NOMO-1 (cell line): ENCODE results near the gene SLC31A2.

Experiments used
- DNase-seq, 2 experiments: peaks; one replicate each; lab custom pipeline; 2025; ENCODE audit not compliant: unreplicated experiment in 2 of 2; lab: John Stamatoyannopoulos, UW

SLC31A2 gene

GRCh38 chr9:113184539-113184938 lies 33.7 kb downstream of the SLC31A2 start:
- DNase-seq: no peak

- no peak for DNase-seq
Measured at GRCh38 chr9:113185271-113185670, 34.5 kb downstream of the SLC31A2 start.

- DNase-seq: no peak
Measured at GRCh38 chr9:113186137-113186755, 35.4 kb downstream of the SLC31A2 start.

- DNase-seq: peak; percentile 57 to 84
Measured at GRCh38 chr9:113187929-113188595, 37.3 kb downstream of the SLC31A2 start.

GRCh38 chr9:113192455-113192854 lies 41.6 kb downstream of the SLC31A2 start:
- DNase-seq: no peak

- no peak for DNase-seq
Measured at GRCh38 chr9:113199683-113200329, 49.0 kb downstream of the SLC31A2 start.

- no peak for DNase-seq
Measured at GRCh38 chr9:113205432-113205831, 54.6 kb downstream of the SLC31A2 start.

- DNase-seq: peak; percentile 15 to 80
Measured at GRCh38 chr9:113205861-113206260, 55.1 kb downstream of the SLC31A2 start.

GRCh38 chr9:113210815-113211214 lies 60.0 kb downstream of the SLC31A2 start:
- DNase-seq: no peak
